Astrocyte of the spinal cord (primary cell): ENCODE results near the gene BDNF.
"Not testable (repeated sequence)": the region's sequence is repeated elsewhere in the genome, so short reads cannot be mapped to it uniquely, and the experiment has no call there.

Source experiments
- DNase-seq: peaks from one replicate; pipeline ENCODE4 v3.0.0; 2011; ENCODE audit warnings: low read depth, low spot score
- H3K4me3 ChIP-seq: 2 replicates; pipeline ENCODE4 v1.5.1; 2011; ENCODE audit warnings: low read depth, mild to moderate bottlenecking, low read length, moderate library complexity
- CTCF ChIP-seq: IDR thresholded peaks from 2 replicates; pipeline ENCODE4 v1.5.1; 2012; ENCODE audit warnings: low read depth, mild to moderate bottlenecking, low read length, inconsistent platforms
- in situ Hi-C: cut with HindIII; loops from 2 replicates; pipeline ENCODE4 v1.10.0; 2017; ENCODE audit warnings: low sequenced_read_pairs

BDNF gene

GRCh38 chr11:27679136-27680015 lies 20.9 kb downstream of the BDNF start:
- no peak for TF ChIP-seq CTCF
- no peak overlapping the region for H3K4me3 ChIP-seq
- in situ Hi-C loops, result no loop called here

GRCh38 chr11:27678242-27678641 lies 22.0 kb downstream of the BDNF start:
- in situ Hi-C loops, result no loop called here

More at GRCh38 chr11:27679136-27680015, 20.9 kb downstream of the BDNF start:
- DNase-seq, result no peak

DNA sequence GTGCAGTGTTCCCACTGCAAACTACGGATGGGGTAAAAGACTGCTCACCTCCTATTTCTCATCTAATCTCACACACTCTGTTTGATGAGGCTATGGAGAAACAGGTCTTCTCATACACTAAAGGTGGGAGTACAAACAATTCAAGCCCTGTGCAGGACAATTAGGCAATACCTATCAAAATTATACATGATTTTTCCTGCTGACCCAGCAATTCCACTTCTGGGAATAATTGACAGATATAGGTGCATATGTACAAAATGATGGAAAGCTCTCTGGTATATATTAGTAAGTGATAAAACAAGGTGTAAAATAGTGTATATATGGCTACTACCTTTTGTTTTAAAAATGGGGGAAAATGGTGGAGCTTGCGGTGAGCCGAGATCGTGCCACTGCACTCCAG lies 23.1 kb downstream of the BDNF start:
- TF ChIP-seq CTCF, result no peak
- no peak for DNase-seq
- H3K4me3 ChIP-seq, result no peak overlapping the region
- in situ Hi-C loops, result no loop called here

More at GRCh38 chr11:27678242-27678641, 22.0 kb downstream of the BDNF start:
- H3K4me3 ChIP-seq, result no peak overlapping the region
- TF ChIP-seq CTCF, result no peak
- DNase-seq, result peak; percentile 65

GRCh38 chr11:27673979-27674663 lies 26.1 kb downstream of the BDNF start:
- in situ Hi-C loops, result no loop called here
- no peak for TF ChIP-seq CTCF
- no peak for DNase-seq
- H3K4me3 ChIP-seq, result no peak overlapping the region

DNA sequence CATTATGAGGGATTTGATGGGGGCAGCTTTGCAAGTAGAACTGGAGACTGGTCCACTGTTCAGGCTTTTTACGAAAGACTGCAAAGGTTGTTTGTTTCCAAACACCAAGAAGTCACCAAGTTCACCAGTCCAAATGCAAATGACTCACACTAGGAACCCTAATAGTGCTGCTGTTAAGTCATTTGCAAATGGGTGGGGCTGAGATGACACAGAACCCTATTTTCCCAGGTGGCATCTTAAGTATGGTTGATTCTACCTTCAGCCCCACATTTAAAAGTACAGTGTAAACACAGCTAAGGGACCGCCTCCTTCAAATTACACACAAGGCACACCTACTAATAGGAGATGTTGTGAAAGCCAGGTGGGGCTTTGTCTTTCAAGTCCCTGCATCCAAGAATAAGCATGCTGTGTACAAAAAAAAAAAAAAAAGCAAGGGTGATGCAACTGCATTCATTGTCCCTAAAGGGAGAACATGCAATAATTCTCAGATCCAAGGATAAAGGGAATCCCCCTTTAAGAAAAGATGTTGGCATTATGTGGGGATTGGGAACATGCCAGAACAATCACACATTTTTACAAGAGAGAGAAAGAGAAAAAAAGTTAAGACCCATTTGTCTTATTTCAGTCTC lies 27.3 kb downstream of the BDNF start:
- no peak for DNase-seq
- H3K4me3 ChIP-seq, result no peak overlapping the region
- in situ Hi-C loops, result no loop called here
- no peak for TF ChIP-seq CTCF

- H3K4me3 ChIP-seq, in situ Hi-C loops, DNase-seq: not testable (repeated sequence)
These were observed 34.6 kb downstream of the BDNF start for GRCh38 chr11:27665508-27666101.
